GM12801 (cell line): ENCODE data around the gene SLC4A1.

Source experiments
- CTCF ChIP-seq: IDR thresholded peaks from one replicate; pipeline ENCODE4 v1.5.1; 2011; ENCODE audit warnings: control low read depth; ENCODE audit not compliant: insufficient read length; ENCODE audit errors: extremely low read depth

Gene SLC4A1

DNA sequence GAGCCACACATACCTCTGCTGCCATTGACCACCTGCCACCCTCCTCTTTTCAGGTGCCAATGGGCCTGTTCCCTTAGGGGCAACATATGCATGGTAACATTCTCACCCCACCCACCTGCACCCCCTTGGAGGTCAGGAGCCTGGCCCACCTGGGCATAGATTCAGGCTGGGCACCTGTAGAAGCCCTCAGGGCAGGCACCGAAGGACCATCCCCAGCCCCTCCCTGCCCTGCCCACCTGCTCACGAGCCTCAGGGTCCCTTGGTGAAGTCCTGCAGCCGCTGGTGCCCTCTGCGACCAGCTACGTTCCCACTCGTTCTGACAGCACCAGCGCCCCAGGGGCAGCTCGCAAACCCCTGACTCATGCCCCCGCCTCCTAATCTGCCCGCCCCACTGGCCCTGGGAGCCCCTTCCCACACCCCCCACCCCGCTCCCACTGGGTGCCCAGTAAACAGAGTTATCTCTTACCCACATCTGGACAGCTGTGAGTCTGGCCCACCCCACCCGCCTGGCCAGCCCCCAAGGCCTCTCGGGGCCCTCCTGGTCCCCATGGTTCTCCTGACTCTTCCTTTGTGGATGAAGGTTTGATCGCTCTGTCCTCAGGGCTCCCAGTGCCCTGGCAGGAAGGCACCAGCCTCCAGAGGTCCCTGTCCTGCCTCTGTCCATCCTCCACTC lies at the start of gene SLC4A1:
Gene SLC4A1, minus strand, starts transcription at position 318 of the 673 bp plus-strand sequence. CDS start 5,269 bp downstream, outside the sequence.
- TF ChIP-seq CTCF: no peak

DNA sequence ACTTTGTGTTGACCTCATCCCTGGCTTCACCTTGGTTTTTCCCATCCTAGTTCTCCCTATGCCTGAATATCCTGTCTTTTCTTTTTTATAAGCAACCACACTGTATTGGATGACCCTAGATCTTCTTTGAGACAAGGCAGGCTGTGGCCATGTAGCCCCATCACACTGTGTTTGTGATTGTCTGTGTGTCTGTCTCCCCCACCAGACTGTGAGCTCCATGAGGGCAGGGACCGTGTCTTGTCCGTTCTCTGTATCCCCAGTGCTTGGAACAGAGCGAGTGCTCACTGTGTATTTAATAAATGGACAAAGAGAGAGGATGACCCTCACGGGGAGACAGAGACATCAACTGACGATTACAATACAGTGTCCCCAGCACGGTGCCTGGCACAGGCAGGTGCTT lies 49.6 kb upstream of the SLC4A1 start:
- TF ChIP-seq CTCF: no peak

DNA sequence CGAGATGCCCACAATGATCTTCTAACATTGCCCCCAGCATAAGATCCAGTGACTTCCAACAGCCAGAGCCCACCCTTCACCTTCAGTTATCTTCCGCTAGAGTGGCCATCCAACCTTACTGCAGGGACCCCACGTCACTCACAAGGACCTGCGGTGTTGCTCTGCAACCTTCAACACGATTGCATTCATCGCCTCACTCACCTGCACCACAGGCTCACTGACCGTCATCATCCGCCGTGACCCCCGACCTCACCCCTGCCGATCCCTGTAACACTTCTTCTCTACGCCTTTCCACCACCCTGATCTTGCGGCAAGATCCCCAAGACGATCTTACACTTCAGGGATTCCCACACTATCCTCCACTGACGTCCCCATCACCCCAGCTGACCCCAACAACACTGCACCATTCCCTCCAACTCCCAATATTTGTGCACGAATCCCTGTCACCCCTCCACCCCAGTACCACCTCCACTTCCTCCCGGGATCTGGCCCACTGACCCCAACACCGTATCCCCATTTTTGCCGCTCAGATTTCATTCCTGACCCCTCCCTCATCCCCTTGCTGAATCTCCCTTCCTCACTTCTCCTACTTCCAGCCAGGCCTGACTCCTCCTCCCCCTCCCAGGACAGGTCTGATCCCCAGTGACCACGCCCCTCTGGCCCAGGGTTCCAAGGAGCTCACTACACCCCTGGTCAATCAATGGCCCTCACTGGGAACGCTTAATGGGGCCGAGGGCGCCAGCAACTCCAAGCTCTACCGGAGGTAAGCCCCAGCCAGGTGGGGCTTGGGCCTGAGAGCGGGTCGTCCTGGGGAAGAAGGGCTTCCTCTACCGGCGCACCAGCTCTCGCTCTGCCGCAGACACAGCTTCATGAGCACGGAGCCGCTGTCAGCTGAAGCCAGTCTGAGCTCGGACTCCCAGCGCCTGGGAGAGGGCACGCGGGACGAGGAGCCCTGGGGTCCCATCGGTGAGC lies 48.1 kb upstream of the SLC4A1 start:
- TF ChIP-seq CTCF: no peak

DNA sequence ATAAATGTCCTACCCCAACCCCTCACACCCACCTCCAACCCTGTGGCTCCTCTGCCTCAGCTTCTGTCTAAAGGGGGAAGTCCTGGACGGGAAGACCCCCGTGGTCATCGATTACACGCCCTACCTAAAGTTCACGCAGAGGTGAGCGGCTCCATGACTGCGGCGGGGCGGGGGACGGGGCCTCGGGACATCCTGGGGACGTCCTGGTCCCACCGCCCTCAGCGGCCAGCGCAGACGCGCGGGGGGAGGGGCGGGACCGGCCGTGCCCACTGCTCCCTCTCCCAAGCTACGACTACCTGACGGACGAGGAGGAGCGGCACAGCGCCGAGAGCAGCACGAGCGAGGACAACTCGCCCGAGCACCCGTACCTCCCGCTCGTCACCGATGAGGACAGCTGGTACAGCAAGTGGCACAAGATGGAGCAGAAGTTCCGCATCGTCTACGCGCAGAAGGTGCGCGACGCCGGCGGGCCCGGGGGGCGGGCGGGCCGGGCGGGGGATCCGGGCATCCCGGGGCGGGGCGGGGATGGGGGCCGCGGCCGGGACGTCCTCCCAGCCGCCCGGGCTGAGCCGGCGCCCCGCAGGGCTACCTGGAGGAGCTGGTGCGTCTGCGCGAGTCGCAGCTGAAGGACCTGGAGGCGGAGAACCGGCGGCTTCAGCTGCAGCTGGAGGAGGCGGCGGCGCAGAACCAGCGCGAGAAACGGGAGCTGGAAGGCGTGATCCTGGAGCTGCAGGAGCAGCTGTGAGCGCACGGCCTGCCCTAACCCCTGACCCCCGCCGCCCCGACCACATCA lies 47.1 kb upstream of the SLC4A1 start:
- no peak for TF ChIP-seq CTCF

DNA sequence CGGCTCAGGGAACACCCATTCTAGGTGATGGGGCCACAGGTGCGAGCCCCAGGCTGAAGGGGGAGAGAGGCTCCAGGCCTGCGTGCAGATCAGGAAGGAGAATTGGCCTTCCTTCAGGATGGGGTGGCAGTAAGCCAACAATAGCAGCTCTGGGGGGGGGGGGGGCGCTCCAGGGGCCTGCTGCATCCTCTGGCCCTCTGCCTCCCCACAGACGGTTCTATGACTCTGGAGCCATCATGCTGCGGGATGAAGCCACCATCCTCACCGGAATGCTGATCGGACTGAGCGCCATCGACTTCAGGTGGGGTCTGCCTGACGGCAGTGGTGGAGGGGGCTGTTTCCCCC lies 46.6 kb upstream of the SLC4A1 start:
- no peak for TF ChIP-seq CTCF

DNA sequence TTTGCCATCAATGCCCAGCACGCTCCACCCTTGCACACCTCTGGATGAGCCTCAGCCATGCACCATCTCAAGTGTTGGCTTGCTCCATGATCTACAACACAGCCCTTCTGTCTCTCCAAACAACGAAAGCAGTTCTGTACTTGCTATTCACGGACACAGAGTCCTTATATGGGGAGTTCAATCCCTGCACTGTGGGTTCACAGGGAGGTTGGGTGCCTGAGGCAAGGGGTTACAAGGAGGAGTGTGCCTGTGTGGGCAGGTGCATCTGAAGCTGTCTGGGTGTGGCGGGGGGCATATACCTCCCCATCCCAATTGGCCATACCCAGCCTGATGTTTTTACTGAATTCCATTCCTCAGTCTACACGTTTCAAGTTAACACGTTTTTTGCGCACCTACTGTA lies 46.1 kb upstream of the SLC4A1 start:
- no peak for TF ChIP-seq CTCF

DNA sequence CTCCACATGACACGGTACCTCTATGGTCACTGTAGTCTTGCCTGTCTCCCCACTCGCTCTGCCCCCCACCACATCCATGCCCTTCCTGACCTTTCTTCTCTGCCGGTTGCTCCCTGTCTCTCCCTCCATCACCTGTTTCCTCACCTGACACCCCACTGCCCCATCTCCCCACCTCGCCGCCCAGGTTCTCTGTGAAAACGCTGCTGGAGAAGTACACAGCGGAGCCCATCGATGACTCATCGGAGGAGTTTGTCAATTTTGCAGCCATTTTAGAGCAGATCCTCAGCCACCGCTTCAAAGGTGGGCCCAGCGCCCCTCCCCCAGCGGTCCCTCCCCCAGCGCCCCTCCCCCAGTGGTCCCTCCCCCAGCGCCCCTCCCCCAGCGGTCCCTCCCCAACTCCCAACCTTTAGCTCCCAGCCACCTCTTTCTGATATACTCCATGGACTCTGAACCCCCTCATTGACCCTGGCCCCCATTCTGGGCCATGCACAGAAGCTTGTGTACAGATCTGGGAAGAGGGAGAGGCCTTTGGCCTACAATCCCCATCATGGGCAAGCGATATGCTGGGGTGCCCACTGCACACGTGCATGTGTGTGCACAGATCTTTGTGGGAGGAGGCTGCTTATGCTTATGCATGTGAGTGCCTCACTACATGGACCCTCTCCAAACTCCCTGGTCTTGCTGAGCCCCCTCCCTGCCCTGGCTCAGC lies 44.6 kb upstream of the SLC4A1 start:
- no peak for TF ChIP-seq CTCF
